GM12874 (cell line): ENCODE measurements around the gene CEP97.

Experiments
- TF ChIP-seq, protein P1 (sequence below): IDR thresholded peaks from 2 replicates; pipeline ENCODE4 v1.5.1; 2011; ENCODE audit warnings: low read depth, mild to moderate bottlenecking, control low read depth, low read length, moderate library complexity; ENCODE audit not compliant: insufficient read depth

The CEP97 gene

DNA sequence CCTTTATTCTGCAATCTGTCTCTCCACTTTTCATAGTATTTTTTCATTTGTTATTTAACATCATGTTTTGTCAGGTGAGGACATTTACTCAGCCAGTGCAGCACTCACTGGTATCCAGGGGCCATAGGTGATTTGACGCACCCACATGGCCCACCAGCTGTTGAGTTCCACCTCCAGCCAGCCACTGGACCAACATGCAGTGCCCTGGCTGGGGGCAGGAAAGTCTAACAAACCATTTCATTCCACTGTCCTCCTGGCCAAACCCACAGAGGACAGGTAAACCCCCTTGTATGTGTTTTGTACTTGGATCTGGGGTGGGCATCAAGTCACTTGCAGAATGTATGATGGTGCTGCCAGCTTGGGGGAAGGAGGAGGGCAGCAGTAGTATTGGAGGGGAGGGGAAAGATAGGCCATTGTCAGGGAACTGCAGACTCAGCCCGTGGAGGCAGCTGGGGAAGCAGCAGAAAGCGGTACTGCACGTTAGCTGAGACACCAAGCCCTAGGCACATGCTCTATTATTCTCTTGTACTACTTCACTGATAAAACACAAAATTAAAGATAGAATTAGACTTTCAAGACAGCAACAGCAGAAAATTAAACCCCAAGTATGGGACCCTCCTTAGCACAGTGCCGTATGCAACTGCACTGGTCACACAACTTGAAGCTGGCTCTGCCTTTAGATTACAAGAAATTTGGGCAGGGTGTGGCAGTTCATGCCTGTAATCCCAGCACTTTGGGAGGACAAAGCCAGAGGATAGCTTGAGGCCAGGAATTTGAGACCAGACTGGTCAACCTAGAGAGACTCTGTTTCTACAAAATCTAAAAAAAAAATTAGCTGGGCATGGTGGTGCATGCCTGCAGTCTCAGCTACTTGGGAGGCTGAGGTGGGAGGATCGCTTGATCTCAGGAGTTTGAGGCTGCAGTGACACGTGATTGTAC is 22.4 kb upstream of the CEP97 start:
- TF ChIP-seq, protein P1, sequence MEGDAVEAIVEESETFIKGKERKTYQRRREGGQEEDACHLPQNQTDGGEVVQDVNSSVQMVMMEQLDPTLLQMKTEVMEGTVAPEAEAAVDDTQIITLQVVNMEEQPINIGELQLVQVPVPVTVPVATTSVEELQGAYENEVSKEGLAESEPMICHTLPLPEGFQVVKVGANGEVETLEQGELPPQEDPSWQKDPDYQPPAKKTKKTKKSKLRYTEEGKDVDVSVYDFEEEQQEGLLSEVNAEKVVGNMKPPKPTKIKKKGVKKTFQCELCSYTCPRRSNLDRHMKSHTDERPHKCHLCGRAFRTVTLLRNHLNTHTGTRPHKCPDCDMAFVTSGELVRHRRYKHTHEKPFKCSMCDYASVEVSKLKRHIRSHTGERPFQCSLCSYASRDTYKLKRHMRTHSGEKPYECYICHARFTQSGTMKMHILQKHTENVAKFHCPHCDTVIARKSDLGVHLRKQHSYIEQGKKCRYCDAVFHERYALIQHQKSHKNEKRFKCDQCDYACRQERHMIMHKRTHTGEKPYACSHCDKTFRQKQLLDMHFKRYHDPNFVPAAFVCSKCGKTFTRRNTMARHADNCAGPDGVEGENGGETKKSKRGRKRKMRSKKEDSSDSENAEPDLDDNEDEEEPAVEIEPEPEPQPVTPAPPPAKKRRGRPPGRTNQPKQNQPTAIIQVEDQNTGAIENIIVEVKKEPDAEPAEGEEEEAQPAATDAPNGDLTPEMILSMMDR = no peak

DNA sequence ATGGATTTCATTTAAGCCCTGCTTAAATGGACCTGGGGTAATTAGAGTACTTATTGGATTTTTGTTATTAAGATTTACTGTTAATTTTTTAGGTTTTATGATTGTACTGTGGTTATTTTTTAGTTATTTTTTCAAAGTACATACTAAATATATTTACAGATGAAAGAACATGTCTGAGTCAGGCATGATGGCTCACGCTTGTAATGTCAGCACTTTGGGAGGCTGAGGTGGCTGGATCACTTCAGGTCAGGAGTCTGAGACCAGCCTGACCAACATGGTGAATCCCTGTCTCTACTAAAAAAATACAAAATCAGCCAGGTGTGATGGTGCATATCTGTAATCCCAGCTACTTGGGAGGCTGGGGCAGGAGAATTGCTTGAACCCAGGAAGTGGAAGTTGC is 21.7 kb upstream of the CEP97 start:
- TF ChIP-seq, protein P1 = no peak

DNA sequence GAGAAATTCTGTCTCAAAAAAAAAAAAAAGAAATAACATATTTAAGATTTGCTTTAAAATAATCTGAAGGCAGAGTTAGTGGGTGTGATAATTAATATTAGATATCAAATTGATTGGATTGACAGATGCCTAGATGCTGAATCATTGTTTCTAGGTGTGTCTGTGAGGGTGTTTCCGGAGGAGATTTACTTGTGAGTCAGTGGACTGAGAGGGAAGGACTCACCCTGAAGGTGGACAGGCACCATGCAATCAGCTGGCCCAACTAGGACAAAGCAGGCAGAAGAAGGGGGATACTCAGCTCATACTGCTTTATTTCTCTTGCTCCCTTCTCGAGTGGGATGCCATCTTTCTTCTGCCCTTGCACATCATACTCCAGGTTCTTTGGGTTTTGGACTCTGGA is 21.2 kb upstream of the CEP97 start:
- TF ChIP-seq, protein P1 = no peak

DNA sequence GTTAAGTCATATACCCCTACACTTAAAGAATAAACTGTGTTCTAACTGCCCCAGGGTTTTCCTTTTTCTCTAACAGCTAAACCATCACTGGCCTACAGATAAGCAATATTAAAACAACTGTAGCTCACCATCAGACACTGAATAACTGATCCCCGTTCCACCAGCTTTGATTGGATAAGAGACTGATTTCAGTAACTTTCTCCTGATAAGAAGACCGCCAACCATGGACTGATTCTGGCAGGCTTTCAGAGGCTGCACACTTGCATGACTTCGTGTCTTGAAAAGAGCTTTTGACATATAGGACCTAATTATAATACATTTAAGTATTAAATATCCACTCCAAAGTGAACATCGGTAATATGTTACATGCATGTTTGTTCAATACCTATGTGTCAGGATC is 15.3 kb upstream of the CEP97 start:
- TF ChIP-seq, protein P1 = no peak

DNA sequence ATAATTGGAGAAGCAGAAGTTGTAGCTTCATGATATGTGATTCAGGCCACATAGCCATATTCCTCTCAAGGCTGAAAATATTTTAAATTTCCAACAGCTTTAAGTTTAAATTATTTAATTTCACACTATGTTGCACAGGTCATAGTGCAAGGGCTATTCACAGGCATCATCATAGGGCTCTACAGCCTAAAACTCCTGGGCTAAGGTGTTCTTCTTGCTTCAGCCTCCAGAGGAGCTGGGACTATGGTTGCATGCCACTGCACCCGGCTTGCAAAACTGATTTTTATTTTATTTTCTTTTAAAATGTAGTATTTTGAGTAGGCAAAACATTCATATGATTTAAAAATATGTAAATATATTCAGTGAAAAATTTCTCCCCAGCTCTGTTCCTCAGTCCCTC is 6.0 kb upstream of the CEP97 start:
- TF ChIP-seq, protein P1 = no peak

DNA sequence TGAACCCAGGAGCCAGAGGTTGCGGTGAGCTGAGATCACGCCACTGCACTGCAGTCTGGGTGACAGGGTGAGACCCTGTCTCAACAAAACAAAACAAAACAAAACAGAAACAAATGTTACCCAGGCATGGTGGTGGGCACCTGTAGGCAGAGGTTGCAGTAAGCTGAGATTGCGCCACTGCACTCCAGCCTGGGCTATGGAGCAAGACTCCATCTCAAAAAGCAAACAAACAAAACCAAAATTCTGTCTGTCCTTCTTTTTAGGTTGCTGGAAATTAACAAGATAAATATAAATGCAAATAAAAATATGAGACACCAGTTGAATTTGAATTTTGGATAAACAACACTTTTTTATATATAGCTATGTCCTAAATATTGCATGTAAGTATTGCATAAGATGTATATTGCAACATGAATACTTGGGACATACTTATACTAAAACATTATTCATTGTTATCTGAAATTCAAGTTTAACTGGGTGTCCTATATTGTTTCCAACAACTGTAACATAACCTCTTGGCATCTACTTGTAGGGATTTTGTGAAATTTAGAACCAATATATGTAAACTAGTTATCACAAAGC is 4.7 kb upstream of the CEP97 start:
- TF ChIP-seq, protein P1 = no peak

DNA sequence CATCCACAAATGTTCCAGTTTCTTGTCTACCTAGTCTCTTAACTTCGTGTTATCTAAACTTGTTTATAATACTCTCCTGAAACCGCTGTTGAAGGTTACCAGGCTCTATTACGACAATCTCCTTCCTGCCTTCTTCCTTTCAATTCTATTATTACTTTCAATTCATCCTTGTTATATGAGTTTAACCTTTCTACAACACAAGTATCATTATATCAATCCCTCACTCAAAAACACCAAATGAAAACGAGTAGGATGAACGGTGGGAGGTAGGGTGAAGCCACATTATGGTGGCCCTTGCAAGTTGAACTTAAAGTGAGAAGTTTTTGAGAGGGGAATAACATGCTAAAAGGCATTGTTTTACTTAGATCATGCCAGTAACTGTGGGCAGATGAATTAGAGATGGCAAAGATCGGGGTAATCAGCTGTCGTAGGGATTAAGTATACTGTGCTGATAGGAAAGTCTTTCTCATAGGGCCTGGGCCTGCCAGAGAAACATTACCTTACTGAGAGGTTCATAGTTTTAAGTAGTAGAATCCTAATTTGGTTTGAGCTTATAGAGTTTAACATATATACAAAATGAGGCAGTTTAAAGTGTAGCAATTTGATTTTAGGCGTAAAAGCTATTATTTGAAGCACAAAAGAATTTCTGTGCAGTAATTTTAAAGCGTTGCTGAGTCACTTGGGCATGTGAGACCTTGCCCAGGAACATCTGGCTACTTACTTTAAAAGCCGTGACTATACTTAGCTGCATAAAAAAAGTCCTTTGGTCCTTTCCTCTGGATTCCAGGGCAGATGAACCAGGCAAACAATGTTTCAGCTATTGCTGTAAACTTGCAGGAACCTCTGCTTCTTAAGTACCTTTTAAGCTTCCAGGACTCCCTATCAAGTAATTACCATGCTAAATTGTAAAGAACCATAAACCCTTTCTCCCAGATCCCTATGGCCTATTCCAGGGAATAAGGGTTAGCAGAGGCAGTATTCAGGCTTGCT is 3.3 kb upstream of the CEP97 start:
- TF ChIP-seq, protein P1 = no peak
